ENCODE results near the gene NUAK2. TPM values are rescaled to one million over a fixed set of nuclear protein-coding genes. Genes with fewer than 3 reads are reported as not detected.

NUAK2 gene
- total and polyA plus RNA-seq, 2 of the 8 experiments (the other 6 are each of a cell fraction or from before 2014, with no cell fraction given): 9.4 to 12.9 TPM

DNA sequence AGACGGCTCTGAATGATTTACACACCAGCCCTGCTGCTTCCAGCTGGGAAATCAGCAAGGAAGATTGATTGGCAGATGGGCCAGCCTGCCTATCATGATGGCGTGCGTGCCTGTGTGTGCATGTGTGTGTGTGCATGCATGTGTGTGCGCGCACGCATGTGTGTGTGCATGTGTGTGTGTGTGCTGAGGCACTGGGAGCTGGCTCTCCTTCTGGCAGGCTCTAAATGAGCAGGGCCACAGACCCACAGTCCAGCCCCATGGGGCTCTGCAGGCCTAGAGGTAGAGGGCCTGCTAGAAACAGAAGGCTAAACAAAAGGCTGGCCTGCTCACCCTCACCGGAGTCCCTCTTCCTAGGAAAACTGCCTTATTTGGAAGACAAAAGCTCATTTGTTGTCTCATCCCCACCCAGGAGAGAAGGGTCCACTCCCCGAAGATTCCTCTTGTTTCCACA lies 29.2 kb upstream of the NUAK2 start (continued):
- TF ChIP-seq, protein P1, sequence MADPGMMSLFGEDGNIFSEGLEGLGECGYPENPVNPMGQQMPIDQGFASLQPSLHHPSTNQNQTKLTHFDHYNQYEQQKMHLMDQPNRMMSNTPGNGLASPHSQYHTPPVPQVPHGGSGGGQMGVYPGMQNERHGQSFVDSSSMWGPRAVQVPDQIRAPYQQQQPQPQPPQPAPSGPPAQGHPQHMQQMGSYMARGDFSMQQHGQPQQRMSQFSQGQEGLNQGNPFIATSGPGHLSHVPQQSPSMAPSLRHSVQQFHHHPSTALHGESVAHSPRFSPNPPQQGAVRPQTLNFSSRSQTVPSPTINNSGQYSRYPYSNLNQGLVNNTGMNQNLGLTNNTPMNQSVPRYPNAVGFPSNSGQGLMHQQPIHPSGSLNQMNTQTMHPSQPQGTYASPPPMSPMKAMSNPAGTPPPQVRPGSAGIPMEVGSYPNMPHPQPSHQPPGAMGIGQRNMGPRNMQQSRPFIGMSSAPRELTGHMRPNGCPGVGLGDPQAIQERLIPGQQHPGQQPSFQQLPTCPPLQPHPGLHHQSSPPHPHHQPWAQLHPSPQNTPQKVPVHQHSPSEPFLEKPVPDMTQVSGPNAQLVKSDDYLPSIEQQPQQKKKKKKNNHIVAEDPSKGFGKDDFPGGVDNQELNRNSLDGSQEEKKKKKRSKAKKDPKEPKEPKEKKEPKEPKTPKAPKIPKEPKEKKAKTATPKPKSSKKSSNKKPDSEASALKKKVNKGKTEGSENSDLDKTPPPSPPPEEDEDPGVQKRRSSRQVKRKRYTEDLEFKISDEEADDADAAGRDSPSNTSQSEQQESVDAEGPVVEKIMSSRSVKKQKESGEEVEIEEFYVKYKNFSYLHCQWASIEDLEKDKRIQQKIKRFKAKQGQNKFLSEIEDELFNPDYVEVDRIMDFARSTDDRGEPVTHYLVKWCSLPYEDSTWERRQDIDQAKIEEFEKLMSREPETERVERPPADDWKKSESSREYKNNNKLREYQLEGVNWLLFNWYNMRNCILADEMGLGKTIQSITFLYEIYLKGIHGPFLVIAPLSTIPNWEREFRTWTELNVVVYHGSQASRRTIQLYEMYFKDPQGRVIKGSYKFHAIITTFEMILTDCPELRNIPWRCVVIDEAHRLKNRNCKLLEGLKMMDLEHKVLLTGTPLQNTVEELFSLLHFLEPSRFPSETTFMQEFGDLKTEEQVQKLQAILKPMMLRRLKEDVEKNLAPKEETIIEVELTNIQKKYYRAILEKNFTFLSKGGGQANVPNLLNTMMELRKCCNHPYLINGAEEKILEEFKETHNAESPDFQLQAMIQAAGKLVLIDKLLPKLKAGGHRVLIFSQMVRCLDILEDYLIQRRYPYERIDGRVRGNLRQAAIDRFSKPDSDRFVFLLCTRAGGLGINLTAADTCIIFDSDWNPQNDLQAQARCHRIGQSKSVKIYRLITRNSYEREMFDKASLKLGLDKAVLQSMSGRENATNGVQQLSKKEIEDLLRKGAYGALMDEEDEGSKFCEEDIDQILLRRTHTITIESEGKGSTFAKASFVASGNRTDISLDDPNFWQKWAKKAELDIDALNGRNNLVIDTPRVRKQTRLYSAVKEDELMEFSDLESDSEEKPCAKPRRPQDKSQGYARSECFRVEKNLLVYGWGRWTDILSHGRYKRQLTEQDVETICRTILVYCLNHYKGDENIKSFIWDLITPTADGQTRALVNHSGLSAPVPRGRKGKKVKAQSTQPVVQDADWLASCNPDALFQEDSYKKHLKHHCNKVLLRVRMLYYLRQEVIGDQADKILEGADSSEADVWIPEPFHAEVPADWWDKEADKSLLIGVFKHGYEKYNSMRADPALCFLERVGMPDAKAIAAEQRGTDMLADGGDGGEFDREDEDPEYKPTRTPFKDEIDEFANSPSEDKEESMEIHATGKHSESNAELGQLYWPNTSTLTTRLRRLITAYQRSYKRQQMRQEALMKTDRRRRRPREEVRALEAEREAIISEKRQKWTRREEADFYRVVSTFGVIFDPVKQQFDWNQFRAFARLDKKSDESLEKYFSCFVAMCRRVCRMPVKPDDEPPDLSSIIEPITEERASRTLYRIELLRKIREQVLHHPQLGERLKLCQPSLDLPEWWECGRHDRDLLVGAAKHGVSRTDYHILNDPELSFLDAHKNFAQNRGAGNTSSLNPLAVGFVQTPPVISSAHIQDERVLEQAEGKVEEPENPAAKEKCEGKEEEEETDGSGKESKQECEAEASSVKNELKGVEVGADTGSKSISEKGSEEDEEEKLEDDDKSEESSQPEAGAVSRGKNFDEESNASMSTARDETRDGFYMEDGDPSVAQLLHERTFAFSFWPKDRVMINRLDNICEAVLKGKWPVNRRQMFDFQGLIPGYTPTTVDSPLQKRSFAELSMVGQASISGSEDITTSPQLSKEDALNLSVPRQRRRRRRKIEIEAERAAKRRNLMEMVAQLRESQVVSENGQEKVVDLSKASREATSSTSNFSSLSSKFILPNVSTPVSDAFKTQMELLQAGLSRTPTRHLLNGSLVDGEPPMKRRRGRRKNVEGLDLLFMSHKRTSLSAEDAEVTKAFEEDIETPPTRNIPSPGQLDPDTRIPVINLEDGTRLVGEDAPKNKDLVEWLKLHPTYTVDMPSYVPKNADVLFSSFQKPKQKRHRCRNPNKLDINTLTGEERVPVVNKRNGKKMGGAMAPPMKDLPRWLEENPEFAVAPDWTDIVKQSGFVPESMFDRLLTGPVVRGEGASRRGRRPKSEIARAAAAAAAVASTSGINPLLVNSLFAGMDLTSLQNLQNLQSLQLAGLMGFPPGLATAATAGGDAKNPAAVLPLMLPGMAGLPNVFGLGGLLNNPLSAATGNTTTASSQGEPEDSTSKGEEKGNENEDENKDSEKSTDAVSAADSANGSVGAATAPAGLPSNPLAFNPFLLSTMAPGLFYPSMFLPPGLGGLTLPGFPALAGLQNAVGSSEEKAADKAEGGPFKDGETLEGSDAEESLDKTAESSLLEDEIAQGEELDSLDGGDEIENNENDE (IDR thresholded peaks at IDR 0.05; ENCODE audit: insufficient replicate concordance, low read length): no peak
- TF ChIP-seq SUZ12 (IDR thresholded peaks at IDR 0.05; ENCODE audit: low read length): no peak
